ENCODE results near the gene RPL9. TPM values are rescaled to one million over a fixed set of nuclear protein-coding genes. Genes with fewer than 3 reads are reported as not detected.

RPL9 gene
- total and polyA plus RNA-seq, 2 of the 4 experiments (the other 2 are of a cell fraction) = 1,627 to 1,905 TPM

DNA sequence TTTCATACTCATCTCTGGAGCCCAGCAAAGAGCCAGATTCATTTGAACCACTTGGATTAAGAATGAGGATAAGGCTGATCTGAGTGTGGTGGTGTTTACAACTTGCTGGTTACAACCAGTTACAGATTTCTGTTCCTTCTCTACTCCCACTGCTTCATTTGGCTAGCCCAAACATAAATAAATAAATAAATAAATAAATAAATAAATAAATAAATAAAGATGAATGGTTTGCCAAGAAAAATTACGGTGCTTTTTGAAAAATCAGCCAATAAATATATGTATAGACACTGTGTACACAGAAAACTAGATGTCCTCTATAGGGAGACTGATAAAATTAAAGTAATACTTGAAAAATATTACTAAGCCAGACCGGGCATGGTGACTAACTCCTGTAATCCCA, 17.1 kb downstream of the RPL9 start:
- Histone ChIP-seq H3K9me3 (ENCODE audit: control insufficient read depth, insufficient read depth, low read length) (no peaks in the 10 kb centered on the region), H3K4ac (ENCODE audit: low read depth, low read length) (no peak overlapping the region), H2AK5ac (ENCODE audit: low read depth, low read length) (no peak overlapping the region), H3K18ac (ENCODE audit: low read depth, low read length) (no peak overlapping the region), H4K8ac (ENCODE audit: low read depth in 2 of 2, low read length in 2 of 2) (no peak overlapping the region), H3K27me3 (ENCODE audit: control insufficient read depth, insufficient read depth, low read length) (peaks cover 9% of the 10 kb centered on the region), H3K36me3 (ENCODE audit: control insufficient read depth, insufficient read depth, low read length) (no peaks in the 10 kb centered on the region), H3K56ac (ENCODE audit: extremely low read depth, insufficient read depth, low read length) (no peak overlapping the region), H3K23ac (ENCODE audit: low read depth, low read length) (no peak overlapping the region), H2BK20ac (ENCODE audit: low read depth, low read length) (no peak overlapping the region), H2BK5ac (ENCODE audit: low read depth, low read length, poor library complexity, severe bottlenecking) (no peak overlapping the region), H3K4me3 (ENCODE audit: insufficient read depth, low read depth, low read length) (no peak overlapping the region), H2BK120ac (ENCODE audit: low read depth, low read length) (no peak overlapping the region), H2AFZ (replicated peaks; ENCODE audit: low read length, poor library complexity) (no peak overlapping the region), H3K27ac (ENCODE audit: insufficient read depth, low read length) (no peak overlapping the region), H4K20me1 (ENCODE audit: insufficient read depth, low read length) (no peaks in the 10 kb centered on the region), H3K9ac (ENCODE audit: low read depth, low read length) (no peak overlapping the region), H4K5ac (ENCODE audit: low read depth, low read length) (no peak overlapping the region), H3K14ac (replicated peaks; ENCODE audit: low read depth, low read length) (no peak overlapping the region), H3K4me1 (ENCODE audit: control insufficient read depth, insufficient read depth, low read length) (peaks cover 2% of the 10 kb centered on the region; the same call in 1 of the 2 replicates), H2AK9ac (replicated peaks; ENCODE audit: low read depth, low read length, poor library complexity) (no peak overlapping the region), H3K4me2 (ENCODE audit: low read depth, low read length) (no peak overlapping the region), H3K9me1 (ENCODE audit: insufficient read depth, low read length) (no peaks in the 10 kb centered on the region), H4K91ac (ENCODE audit: insufficient read depth, low read depth, low read length) (no peak overlapping the region), H2BK15ac (ENCODE audit: low read depth, low read length) (no peak overlapping the region), H3K79me1 (ENCODE audit: low read depth in 1 of 2, low read length in 2 of 2) (no peaks in the 10 kb centered on the region)
- DNase-seq (no peak), ATAC-seq (ENCODE audit: low read depth) (no peak)
- intact Hi-C loops (cut with micrococcal nuclease) = loop anchor here (10.0 kb wide), 1 partner anchor 687 kb away; no protein-coding TSS in a partner anchor
- POLR2A ChIA-PET (ENCODE audit: unreplicated experiment) = no interaction called here
- CTCF ChIA-PET = no interaction called here
- WGBS, 2 experiments (ENCODE audit: extremely low coverage in 2 of 2, insufficient read length in 1 of 2) = no CpG with 5 or more reads among the region's 2 CpGs
- TF ChIP-seq RFX5 (IDR thresholded peaks at IDR 0.05; ENCODE audit: low read depth, low read length) (no peak), SMC3 (IDR thresholded peaks at IDR 0.05; ENCODE audit: low read depth, low read length) (no peak), CHD1 (IDR thresholded peaks at IDR 0.05; ENCODE audit: low read depth, low read length) (no peak), BHLHE40 (IDR thresholded peaks at IDR 0.05; ENCODE audit: low read depth, low read length) (no peak), MXI1 (IDR thresholded peaks at IDR 0.05; ENCODE audit: borderline replicate concordance, low read depth, low read length) (no peak), MAFK (IDR thresholded peaks at IDR 0.05; ENCODE audit: low read depth, low read length) (no peak), NFE2L2 (IDR thresholded peaks at IDR 0.05; ENCODE audit: low read depth, low read length) (no peak), FOS (IDR thresholded peaks at IDR 0.05; ENCODE audit: low read depth, low read length) (no peak), RAD21 (IDR thresholded peaks at IDR 0.05; ENCODE audit: low read length) (no peak), POLR2A (IDR thresholded peaks at IDR 0.05; ENCODE audit: low read depth, low read length) (no peak), CEBPB (IDR thresholded peaks at IDR 0.05; ENCODE audit: low read depth, low read length) (no peak)
- TF ChIP-seq, protein P1, sequence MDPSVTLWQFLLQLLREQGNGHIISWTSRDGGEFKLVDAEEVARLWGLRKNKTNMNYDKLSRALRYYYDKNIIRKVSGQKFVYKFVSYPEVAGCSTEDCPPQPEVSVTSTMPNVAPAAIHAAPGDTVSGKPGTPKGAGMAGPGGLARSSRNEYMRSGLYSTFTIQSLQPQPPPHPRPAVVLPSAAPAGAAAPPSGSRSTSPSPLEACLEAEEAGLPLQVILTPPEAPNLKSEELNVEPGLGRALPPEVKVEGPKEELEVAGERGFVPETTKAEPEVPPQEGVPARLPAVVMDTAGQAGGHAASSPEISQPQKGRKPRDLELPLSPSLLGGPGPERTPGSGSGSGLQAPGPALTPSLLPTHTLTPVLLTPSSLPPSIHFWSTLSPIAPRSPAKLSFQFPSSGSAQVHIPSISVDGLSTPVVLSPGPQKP (IDR thresholded peaks at IDR 0.05; ENCODE audit: borderline replicate concordance, low read depth, low read length) = no peak
- TF ChIP-seq, protein P2, sequence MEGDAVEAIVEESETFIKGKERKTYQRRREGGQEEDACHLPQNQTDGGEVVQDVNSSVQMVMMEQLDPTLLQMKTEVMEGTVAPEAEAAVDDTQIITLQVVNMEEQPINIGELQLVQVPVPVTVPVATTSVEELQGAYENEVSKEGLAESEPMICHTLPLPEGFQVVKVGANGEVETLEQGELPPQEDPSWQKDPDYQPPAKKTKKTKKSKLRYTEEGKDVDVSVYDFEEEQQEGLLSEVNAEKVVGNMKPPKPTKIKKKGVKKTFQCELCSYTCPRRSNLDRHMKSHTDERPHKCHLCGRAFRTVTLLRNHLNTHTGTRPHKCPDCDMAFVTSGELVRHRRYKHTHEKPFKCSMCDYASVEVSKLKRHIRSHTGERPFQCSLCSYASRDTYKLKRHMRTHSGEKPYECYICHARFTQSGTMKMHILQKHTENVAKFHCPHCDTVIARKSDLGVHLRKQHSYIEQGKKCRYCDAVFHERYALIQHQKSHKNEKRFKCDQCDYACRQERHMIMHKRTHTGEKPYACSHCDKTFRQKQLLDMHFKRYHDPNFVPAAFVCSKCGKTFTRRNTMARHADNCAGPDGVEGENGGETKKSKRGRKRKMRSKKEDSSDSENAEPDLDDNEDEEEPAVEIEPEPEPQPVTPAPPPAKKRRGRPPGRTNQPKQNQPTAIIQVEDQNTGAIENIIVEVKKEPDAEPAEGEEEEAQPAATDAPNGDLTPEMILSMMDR (conservative IDR thresholded peaks at IDR 0.05; ENCODE audit: low read depth, low read length) = no peak
- TF ChIP-seq, protein P3, sequence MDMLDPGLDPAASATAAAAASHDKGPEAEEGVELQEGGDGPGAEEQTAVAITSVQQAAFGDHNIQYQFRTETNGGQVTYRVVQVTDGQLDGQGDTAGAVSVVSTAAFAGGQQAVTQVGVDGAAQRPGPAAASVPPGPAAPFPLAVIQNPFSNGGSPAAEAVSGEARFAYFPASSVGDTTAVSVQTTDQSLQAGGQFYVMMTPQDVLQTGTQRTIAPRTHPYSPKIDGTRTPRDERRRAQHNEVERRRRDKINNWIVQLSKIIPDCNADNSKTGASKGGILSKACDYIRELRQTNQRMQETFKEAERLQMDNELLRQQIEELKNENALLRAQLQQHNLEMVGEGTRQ (IDR thresholded peaks at IDR 0.05; ENCODE audit: low read depth, low read length) = no peak
- no TSS peak for BruUV-seq (replicated peaks)
- dilution Hi-C loops (cut with HindIII; ENCODE audit: low sequenced_read_pairs, unreplicated experiment) = no loop called here
- in situ Hi-C loops (cut with MboI; ENCODE audit: low sequenced_read_pairs) = no loop called here
